Ascending aorta (tissue), 2 donors: ENCODE data around the gene ZNF576. TPM values are rescaled to one million over a fixed set of nuclear protein-coding genes. Genes with fewer than 3 reads are reported as not detected.

Experiments
- DNase-seq, 2 donors: peaks; one replicate each; pipeline ENCODE4 v3.0.0-alpha.2; 2019; ENCODE audit warnings: low spot score in 2 of 2
- H3K27ac ChIP-seq, 2 donors: fragments of 200-600 bp; sonication (generic); one replicate each; pipeline ENCODE4 v1.5.1; 2016 to 2017; ENCODE audit warnings: mild to moderate bottlenecking in 1 of 2
- H3K27me3 ChIP-seq: fragments of 200-600 bp; sonication (generic); one replicate; pipeline ENCODE4 v1.5.1; 2017
- H3K36me3 ChIP-seq, 2 donors: fragments of 200-600 bp; sonication (generic); one replicate each; pipeline ENCODE4 v1.5.1; 2016
- H3K4me1 ChIP-seq, 2 donors: fragments of 200-600 bp; sonication (generic); one replicate each; pipeline ENCODE4 v1.5.1; 2016 to 2017; ENCODE audit warnings: mild to moderate bottlenecking in 1 of 2
- H3K4me3 ChIP-seq, 2 donors: fragments of 200-600 bp; sonication (generic); one replicate each; pipeline ENCODE4 v1.5.1; 2016 to 2017; ENCODE audit warnings: mild to moderate bottlenecking in 1 of 2
- H3K9me3 ChIP-seq, 2 donors: fragments of 200-600 bp; sonication (generic); one replicate each; pipeline ENCODE4 v1.5.1; 2016
- CTCF ChIP-seq, 3 experiments: fragments of 200-600 bp in 2 of 3; fragments of 450-650 bp in 1 of 3; sonication (generic) in 2 of 3; IDR thresholded peaks; one replicate each; pipeline ENCODE4 v1.5.1; 2016 to 2019; ENCODE audit warnings: antibody characterized with exemption in 3 of 3, mild to moderate bottlenecking in 1 of 3, moderate library complexity in 1 of 3
- intact Hi-C: fragments of 100-400 bp; cut with DNase I; formaldehyde crosslinking; loops from one replicate; pipeline ENCODE4 v1.15.1; 2023
- total RNA-seq: library from RNA; depleted of rRNA; stranded (reverse); fragments of >200 nt; gene quantifications from one replicate; pipeline ENCODE4 v1.1.0, GENCODE V29; 2016

ZNF576 gene
- total RNA-seq, 1 donor from 2014 or later, result 3.1 TPM

GRCh38 chr19:43594081-43594697 is 2.2 kb upstream of the ZNF576 start:
- intact Hi-C loops, result loop anchor here (10.0 kb wide), 1 partner anchor 1639 kb away; the partner anchor contains the start of gene RABAC1
- peaks cover 38 to 47% of the 10 kb centered on the region in 2 donors for H3K36me3 ChIP-seq

GRCh38 chr19:43594710-43595604 is 1.4 kb upstream of the ZNF576 start:
- H3K4me3 ChIP-seq, result peak overlapping the region; percentile 58 to 88
- H3K27ac ChIP-seq, result peak overlapping the region; percentile 82 to 88
- no peaks in the 10 kb centered on the region for H3K9me3 ChIP-seq
- peaks cover 22 to 23% of the 10 kb centered on the region in 2 donors for H3K4me1 ChIP-seq
- H3K27me3 ChIP-seq, result no peaks in the 10 kb centered on the region
- intact Hi-C loops, result loop anchor here (10.0 kb wide), 1 partner anchor 1640 kb away; the partner anchor contains the start of gene RABAC1
- peak; percentile 47 to 69 (median 63) for TF ChIP-seq CTCF (IDR thresholded peaks at IDR 0.05)
- DNase-seq, result peak in 1 of 2 donors; percentile 78
- peaks cover 42 to 48% of the 10 kb centered on the region in 2 donors for H3K36me3 ChIP-seq

More at GRCh38 chr19:43594081-43594697, 2.2 kb upstream of the ZNF576 start:
- DNase-seq, result no peak
- peak overlapping the region; percentile 58 to 88 for H3K4me3 ChIP-seq
- H3K27me3 ChIP-seq, result no peaks in the 10 kb centered on the region
- H3K9me3 ChIP-seq, result no peaks in the 10 kb centered on the region
- H3K27ac ChIP-seq, result peak overlapping the region; percentile 82 to 88
- H3K4me1 ChIP-seq, result peaks cover 22 to 23% of the 10 kb centered on the region in 2 donors
- TF ChIP-seq CTCF (IDR thresholded peaks at IDR 0.05), result no peak

- no peak for TF ChIP-seq CTCF (IDR thresholded peaks at IDR 0.05)
- Histone ChIP-seq H3K27ac (peak overlapping the region; percentile 82 to 88), H3K4me3 (peak overlapping the region; percentile 58 to 88), H3K36me3 (peaks cover 42 to 48% of the 10 kb centered on the region in 2 donors), H3K4me1 (peaks cover 22 to 23% of the 10 kb centered on the region in 2 donors), H3K27me3 (no peaks in the 10 kb centered on the region), H3K9me3 (no peaks in the 10 kb centered on the region)
- DNase-seq, result no peak
- intact Hi-C loops, result loop anchor here (10.0 kb wide), 1 partner anchor 1641 kb away; the partner anchor contains the start of gene RABAC1
Measured at GRCh38 chr19:43595605-43595998, 793 bp upstream of the ZNF576 start.

- H3K9me3 ChIP-seq, result no peaks in the 10 kb centered on the region
- intact Hi-C loops, result loop anchor here (1.0 to 10.0 kb wide), 6 partner anchors 22 to 1642 kb away; partner anchors contain the start of genes PINLYP, RABAC1, SMG9 and XRCC1
- H3K4me1 ChIP-seq, result peaks cover 22 to 23% of the 10 kb centered on the region in 2 donors
- peak overlapping the region; percentile 94 to 99 for H3K27ac ChIP-seq
- DNase-seq, result no peak
- TF ChIP-seq CTCF (IDR thresholded peaks at IDR 0.05), result no peak
- peak overlapping the region; percentile 59 to 68 for H3K4me3 ChIP-seq
- no peaks in the 10 kb centered on the region for H3K27me3 ChIP-seq
- H3K36me3 ChIP-seq, result peaks cover 33 to 38% of the 10 kb centered on the region in 2 donors
Measured at GRCh38 chr19:43596842-43597461, 557 bp downstream of the ZNF576 start.

GRCh38 chr19:43597876-43598275 is 1.5 kb downstream of the ZNF576 start:
- peaks cover 24 to 32% of the 10 kb centered on the region in 2 donors for H3K36me3 ChIP-seq
- H3K9me3 ChIP-seq, result no peaks in the 10 kb centered on the region
- H3K4me1 ChIP-seq, result peaks cover 22 to 23% of the 10 kb centered on the region in 2 donors
- no peak overlapping the region for H3K27ac ChIP-seq
- H3K4me3 ChIP-seq, result peak overlapping the region in 1 of 2 donors; percentile 68
- no peaks in the 10 kb centered on the region for H3K27me3 ChIP-seq
- DNase-seq, result no peak
- intact Hi-C loops, result loop anchor here (10.0 kb wide), 1 partner anchor 1643 kb away; the partner anchor contains the start of gene RABAC1
- TF ChIP-seq CTCF (IDR thresholded peaks at IDR 0.05), result no peak
